ENCODE data around the gene EDC3.
"Not testable (repeated sequence)": the region's sequence is repeated elsewhere in the genome, so short reads cannot be mapped to it uniquely, and the experiment has no call there.

Gene EDC3

DNA sequence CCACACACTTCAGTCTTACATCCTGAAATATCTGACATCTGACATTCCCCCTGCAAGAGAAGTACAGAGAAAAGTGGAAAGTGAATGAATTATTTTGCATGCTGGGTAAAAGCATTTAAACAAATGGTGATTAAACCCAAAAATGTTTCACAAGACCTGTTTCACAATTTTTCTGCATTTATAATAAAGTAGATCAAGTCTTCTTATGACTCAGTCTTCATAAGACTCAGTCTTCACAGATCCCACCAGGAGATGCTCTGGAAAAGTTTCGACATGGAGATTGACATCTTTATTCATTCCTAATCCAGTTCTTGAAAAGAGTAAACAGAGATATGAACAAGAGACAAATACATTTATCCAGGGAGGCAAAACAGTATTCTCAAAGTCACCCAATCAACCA lies 13.2 kb upstream of the EDC3 start:
- no peak for DNase-seq

DNA sequence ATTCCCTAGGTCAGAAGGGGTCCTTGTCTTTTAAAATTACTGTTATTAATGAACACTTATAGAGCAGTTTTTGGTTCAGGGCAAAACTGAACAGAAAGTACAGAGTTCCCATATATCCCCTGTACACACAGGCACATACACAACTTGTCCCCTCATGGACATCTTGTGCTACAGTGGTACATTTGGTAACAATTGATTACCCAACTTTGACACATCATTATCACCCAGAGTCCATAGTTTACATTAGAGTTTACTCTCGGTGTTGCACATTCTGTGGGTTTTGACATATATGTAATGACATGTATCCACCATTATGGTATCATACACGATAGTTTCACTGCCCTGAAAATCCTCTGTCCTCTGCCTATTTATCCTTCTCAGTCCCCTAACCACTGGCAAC lies 984 bp upstream of the EDC3 start:
- DNase-seq: no peak

DNA sequence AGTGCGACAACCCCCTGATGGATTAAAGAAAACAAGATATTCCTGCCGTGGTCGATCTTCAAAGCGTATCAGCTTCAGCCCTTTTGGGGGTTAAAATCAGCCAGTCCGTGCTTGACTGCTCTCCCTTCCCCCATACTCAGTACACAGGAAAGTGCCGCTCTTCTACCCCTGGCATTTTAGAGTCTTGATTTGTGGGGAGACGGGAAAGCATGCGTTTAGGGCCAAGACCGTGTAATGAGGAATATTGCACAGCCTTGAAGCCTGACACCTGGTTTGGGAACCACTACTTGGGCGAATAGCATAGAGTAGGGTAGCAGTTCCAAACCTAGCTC lies 540 bp upstream of the EDC3 start:
- DNase-seq: no peak

DNA sequence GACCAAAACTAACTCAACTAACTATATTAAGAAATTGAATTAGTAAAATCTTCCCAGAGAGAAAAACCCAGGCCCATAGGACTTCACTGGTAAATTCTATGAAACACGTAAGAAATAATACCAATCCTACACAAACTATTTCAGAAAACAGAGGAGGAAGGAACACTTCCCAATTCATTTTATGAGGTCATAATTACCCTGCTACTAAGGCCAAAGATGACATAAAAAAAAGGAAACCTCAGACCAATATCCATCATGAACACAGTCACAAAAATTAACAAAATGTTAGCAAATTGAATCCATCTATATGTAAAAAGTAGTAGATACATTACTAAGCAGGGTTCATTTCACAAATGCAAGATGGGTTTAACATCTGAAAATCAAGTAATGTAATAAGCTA lies 3.5 kb downstream of the EDC3 start:
- DNase-seq: no peak

GRCh38 chr15:74683758-74684157 lies 12.1 kb downstream of the EDC3 start:
- DNase-seq: no peak

- no peak for DNase-seq
These were observed 12.9 kb downstream of the EDC3 start for GRCh38 chr15:74682954-74683353.

- no peak for DNase-seq
These were observed 15.4 kb downstream of the EDC3 start for GRCh38 chr15:74680456-74680855.

DNA sequence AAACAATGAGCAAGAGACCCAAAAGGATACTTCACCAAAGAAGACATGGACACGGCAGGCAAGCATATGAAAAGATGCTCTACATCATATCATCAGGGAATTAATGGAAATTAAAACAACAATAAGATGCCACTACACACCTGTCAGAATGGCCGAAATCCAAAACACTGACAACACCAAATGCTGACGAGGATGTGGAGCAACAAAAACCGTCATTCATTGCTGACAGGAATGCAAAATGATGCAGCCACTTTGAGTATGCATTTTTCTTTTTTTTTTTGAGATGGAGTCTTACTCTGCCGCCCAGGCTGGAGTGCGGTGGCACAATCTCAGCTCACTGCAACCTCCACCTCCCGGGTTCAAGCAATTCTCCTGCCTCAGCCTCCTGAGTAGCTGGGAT lies 19.0 kb downstream of the EDC3 start:
- no peak for DNase-seq

- DNase-seq: no peak
These were observed 21.7 kb downstream of the EDC3 start for GRCh38 chr15:74674161-74674560.

DNA sequence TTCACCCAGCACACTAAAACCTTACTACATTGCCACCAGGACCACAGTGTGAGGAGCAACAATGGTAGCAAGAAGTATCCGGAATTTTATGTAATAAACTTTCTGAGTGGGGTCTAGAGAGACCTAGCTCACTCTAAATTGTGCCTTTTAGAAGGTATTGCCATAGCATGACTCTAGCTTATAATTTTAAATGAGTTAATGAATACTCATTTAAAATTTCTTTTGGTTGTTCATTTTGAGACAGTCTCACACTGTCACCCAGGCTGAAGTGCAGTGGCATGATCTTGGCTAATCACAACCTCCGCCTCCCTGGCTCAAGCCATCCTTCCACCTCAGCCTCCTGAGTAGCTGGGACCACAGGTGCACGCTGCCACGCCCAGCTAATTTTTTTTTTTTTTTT lies 26.2 kb downstream of the EDC3 start:
- no peak for DNase-seq

DNA sequence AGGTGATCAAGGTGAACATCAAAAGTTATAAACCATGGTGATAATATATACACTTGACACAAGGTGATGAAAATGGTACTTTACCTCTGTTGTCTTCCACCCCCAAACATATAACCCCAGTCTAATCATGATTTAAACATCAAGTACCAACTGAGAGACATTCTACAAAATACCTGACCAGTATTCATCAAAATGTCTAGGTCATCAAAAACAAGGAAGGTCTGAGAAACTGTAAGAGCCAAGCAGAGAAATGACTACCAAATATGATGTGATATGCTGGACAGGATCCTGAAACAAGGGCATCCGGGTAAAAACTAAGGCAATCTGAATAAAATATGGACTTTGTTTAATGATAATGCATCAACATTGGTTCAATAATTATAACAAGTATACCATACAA lies 27.8 kb downstream of the EDC3 start:
- no peak for DNase-seq

GRCh38 chr15:74664670-74665069 lies 31.2 kb downstream of the EDC3 start:
- no peak for DNase-seq

- DNase-seq: no peak
These were observed 31.7 kb downstream of the EDC3 start for GRCh38 chr15:74664028-74664616.

- no peak for DNase-seq
These were observed 32.4 kb downstream of the EDC3 start for GRCh38 chr15:74663303-74664027.

- DNase-seq: no peak
These were observed 33.6 kb downstream of the EDC3 start for GRCh38 chr15:74662064-74662860.

DNA sequence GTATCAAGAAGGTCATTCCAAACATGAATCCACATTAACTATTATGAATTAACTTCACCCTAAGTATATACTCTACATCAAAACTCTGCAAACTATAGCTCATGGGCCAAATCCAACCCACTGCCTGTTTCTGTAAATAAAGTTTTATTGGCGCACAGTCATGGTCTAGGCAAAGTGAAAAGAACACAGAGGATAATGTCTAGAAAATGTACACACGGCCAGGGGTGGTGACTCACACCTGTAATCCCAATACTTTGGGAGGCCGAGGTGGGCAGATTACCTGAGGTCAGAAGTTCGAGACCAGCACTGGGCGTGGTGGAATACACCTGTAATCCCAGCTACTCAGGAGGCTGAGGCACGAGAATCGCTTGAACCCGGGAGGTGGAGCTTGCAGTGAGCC lies 34.5 kb downstream of the EDC3 start:
- DNase-seq: not testable (repeated sequence)

DNA sequence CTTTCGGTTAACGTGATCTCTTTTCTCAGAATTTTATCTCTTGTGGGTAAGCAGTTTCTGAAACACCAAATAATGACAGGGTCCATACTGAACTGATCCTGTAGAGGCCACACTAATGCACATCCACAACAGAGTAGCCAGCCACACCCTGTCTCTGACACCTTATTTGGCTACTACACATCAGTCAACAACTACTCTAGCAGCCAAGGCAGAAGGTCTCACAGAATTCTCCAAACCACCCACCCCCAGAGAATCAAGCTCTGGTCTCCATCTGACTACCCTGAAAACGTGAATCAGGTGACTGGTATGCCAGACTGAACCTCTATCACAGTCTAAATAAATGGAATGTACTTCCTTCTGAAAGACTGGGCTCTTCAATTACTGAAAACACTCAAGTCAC lies 38.0 kb downstream of the EDC3 start:
- DNase-seq: no peak

DNA sequence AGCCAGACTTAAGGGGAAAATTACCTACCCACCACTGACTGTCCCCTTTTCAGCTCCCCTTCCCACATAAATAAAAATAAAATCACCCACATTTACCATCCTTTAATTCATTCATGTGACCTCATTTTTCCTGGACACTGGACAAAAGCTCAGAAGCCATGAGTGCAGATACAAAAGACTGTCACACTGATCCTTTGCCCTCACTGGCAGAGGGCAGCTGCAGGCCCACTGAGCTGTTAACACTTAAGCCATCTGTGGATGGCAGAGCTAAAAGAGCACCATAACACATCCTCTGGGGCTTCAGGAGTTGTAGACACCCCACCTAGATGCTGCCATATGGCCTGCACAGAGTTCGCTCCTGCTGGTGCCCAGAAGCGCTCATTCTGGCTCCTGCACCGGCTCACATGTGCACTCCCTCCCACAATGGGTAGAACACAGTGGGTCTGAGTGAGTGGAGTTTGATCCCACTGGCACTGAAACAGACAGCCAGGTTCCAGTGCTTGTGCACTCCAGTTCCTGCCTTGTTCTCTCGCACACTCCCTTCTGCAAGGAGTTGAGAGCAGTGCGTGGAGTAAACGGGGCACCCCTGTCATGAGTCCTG lies 38.8 kb downstream of the EDC3 start:
- peak; percentile 33 for DNase-seq

GRCh38 chr15:74655424-74655823 lies 40.4 kb downstream of the EDC3 start:
- DNase-seq: no peak

DNA sequence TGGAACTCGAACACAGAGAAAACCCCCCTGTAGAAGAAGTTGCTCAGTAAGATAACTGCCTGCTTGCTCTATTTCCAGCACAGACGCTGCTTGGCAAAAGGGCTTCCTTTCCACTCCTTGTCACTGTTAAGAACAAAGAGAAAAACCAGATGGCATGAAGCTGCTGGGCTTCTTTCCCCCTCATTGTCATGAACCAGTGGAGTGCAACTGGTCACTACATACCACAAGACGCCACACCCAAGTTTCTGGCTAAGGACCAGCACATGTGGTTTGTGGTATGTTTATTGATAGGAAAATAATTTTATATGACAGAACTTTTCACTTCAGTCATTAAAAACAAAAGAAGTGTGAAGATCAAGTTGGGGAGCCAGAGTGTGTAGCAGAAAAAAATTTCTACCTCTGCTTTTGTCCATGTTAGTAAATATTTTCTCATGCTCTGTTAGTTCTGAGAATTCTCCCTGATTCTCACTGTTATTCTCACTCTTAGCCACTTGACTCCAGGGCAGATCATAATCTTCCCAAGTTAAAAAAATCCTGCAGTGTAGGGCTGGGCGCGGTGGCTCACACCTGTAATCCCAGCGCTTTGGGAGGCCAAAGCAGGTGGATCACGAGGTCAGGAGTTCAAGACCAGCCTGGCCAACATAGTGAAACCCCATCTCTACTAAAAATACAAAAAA lies 42.3 kb downstream of the EDC3 start:
- no peak for DNase-seq

- peak; percentile 68 for DNase-seq
These were observed 44.5 kb downstream of the EDC3 start for GRCh38 chr15:74651242-74651741.

DNA sequence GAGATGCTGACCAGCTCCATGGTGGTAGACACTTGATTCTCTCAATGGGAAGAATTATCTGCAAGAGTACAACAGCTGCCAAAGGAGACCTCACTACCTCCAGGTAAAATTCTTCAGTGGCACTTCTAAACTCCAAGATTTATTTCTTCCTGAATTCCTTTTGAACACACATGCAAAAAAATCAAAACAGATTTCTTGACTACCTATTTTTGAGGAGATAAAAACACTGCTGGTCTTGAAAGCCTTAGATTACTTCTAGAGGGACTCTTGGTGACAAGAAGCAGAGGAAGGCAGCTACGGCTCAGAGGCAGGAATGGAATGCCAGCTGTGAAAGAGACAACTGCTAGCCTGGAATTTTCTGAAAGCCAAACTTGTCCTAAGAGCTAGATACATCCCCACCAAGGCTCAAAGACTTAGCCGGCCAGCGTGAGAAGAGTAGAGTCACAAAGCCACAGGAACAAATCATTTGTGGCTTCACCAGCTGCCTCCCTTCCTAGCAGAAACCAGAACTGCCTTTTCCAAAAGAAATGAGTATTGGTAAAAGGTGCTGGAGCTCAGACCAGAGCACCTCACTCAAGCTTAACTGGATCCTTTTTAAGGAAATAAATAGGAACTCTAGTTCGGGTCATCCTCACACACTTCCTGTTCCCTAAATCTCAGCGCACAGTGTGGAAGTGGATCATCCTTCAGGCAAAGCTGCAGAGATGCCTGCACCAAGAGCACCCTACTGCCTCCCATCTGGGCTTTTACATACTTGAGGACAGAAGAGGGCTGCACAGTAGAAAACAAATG lies 47.6 kb downstream of the EDC3 start:
- DNase-seq: no peak
